Measurements from ENCODE around the gene S1PR3.

S1PR3 gene

GRCh38 chr9:88969646-88970373 is 21.5 kb upstream of the S1PR3 start:
- DNase-seq: no peak

- DNase-seq: no peak
Observed at GRCh38 chr9:88971131-88971960, 19.9 kb upstream of the S1PR3 start.

- DNase-seq: no peak
Observed at GRCh38 chr9:88972401-88972800, 18.9 kb upstream of the S1PR3 start.

- no peak for DNase-seq
Observed at GRCh38 chr9:88973281-88974045, 17.8 kb upstream of the S1PR3 start.

GRCh38 chr9:88974641-88975040 is 16.6 kb upstream of the S1PR3 start:
- DNase-seq: no peak

GRCh38 chr9:88975966-88976889 is 15.0 kb upstream of the S1PR3 start:
- DNase-seq: no peak

- no peak for DNase-seq
Observed at GRCh38 chr9:88976890-88977257, 14.4 kb upstream of the S1PR3 start.

- DNase-seq: no peak
Observed at GRCh38 chr9:88978034-88978433, 13.2 kb upstream of the S1PR3 start.

- no peak for DNase-seq
Observed at GRCh38 chr9:88979021-88979420, 12.2 kb upstream of the S1PR3 start.

GRCh38 chr9:88979791-88980190 is 11.5 kb upstream of the S1PR3 start:
- DNase-seq: no peak

GRCh38 chr9:88980740-88981203 is 10.5 kb upstream of the S1PR3 start:
- no peak for DNase-seq

- no peak for DNase-seq
Observed at GRCh38 chr9:88983865-88984542, 7.3 kb upstream of the S1PR3 start.

GRCh38 chr9:88984543-88984883 is 6.8 kb upstream of the S1PR3 start:
- DNase-seq: no peak

- no peak for DNase-seq
Observed at GRCh38 chr9:88985616-88986015, 5.7 kb upstream of the S1PR3 start.

- DNase-seq: no peak
Observed at GRCh38 chr9:88986776-88987175, 4.5 kb upstream of the S1PR3 start.

- DNase-seq: no peak
Observed at GRCh38 chr9:88987661-88988060, 3.6 kb upstream of the S1PR3 start.

- DNase-seq: peak; percentile 10
Observed at GRCh38 chr9:88988796-88989641, 2.2 kb upstream of the S1PR3 start.

- DNase-seq: no peak
Observed at GRCh38 chr9:88990041-88990728, 1.1 kb upstream of the S1PR3 start.

- DNase-seq: no peak
Observed at GRCh38 chr9:88990729-88991065, 571 bp upstream of the S1PR3 start.

- DNase-seq: no peak
Observed at GRCh38 chr9:88992556-88992955, 1.3 kb downstream of the S1PR3 start.

Data from CD4-positive, alpha-beta T cell treated with Interleukin-10 for 1 hour (primary cell).